ENCODE results near the gene ZFYVE28. TPM values are rescaled to one million over a fixed set of nuclear protein-coding genes. Genes with fewer than 3 reads are reported as not detected.
A peak's percentile ranks its signal among the peaks of the same experiment; 100 is the strongest.
"Not testable (repeated sequence)": the region's sequence is repeated elsewhere in the genome, so short reads cannot be mapped to it uniquely, and the experiment has no call there.

Gene ZFYVE28
- total and polyA plus RNA-seq, 2 of the 8 experiments (the other 6 are each of a cell fraction or from before 2014, with no cell fraction given): 1.7 to 4.9 TPM

DNA sequence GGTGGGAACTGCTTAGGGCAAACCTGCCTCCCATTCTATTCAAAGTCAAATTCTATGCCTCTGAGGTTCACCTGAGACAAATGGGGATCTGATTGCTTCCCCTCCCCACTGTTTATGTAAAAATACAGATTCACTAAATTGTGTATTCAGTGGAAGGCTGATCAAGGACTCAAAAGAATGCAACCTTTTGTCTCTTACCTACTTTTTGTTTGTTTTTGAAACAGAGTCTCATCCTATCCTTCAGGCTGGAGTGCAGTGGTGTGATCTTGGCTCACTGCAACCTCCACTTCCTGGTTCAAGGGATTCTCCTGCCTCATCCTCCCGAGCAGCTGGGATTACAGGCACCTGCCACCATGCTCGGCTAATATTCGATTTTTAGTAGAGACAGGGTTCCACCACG lies 197.1 kb downstream of the ZFYVE28 start:
- H2BK120ac ChIP-seq (replicated peaks; ENCODE audit: low read depth, low read length); H3K56ac ChIP-seq (replicated peaks; ENCODE audit: insufficient read length, low read depth, low read length); H3K9me3 ChIP-seq (ENCODE audit: insufficient read depth in 2 of 2, low read depth in 1 of 2, low read length in 1 of 2); H3K79me1 ChIP-seq (ENCODE audit: low read depth, low read length); H2BK15ac ChIP-seq (ENCODE audit: low read length); H3K36me3 ChIP-seq (ENCODE audit: control insufficient read depth in 2 of 4, insufficient read depth in 4 of 4, low read length in 3 of 4); H3K23me2 ChIP-seq (ENCODE audit: low read depth, low read length); H3K27me3 ChIP-seq (replicated peaks in 1 of 4; ENCODE audit: control insufficient read depth in 3 of 4, extremely low read depth in 1 of 4, insufficient read depth in 3 of 4, low read length in 3 of 4); H4K5ac ChIP-seq (ENCODE audit: insufficient read length, low read depth, low read length); H3K79me2 ChIP-seq (ENCODE audit: control insufficient read depth in 1 of 2, insufficient read depth in 2 of 2, low read length in 2 of 2); FAIRE-seq; H3K23ac ChIP-seq (ENCODE audit: insufficient read length); H2AFZ ChIP-seq (ENCODE audit: low read length); H3K4me3 ChIP-seq (ENCODE audit: extremely low read depth in 1 of 4, insufficient read depth in 2 of 4, low read depth in 3 of 4, low read length in 4 of 4); H3K14ac ChIP-seq (ENCODE audit: insufficient read length); H3K18ac ChIP-seq (ENCODE audit: extremely low read depth, low read length); H3K9ac ChIP-seq (replicated peaks in 1 of 4; ENCODE audit: extremely low read depth in 1 of 4, low read depth in 3 of 4, low read length in 3 of 4); DNase-seq (ENCODE audit: low read depth in 1 of 2, low spot score in 2 of 2); POLR2A ChIA-PET (ENCODE audit: partially characterized antibody); H3K27ac ChIP-seq (ENCODE audit: low read depth, low read length); H3K4ac ChIP-seq (replicated peaks; ENCODE audit: insufficient read length, low read depth, low read length); H2AK5ac ChIP-seq (ENCODE audit: low read depth, low read length); H4K20me1 ChIP-seq (replicated peaks in 1 of 2; ENCODE audit: control insufficient read depth in 1 of 2, insufficient read depth in 2 of 2, low read length in 2 of 2): not testable (repeated sequence)
- H3K4me2 ChIP-seq (ENCODE audit: insufficient read depth in 1 of 2, low read depth in 2 of 2, low read length in 2 of 2): peak overlapping the region; percentile 34
- H4K91ac ChIP-seq (replicated peaks; ENCODE audit: insufficient read length, low read length): peak overlapping the region; percentile 52
- 0 out of 2 replicates have a peak overlapping the region, but pooled peaks have one; percentile 83 for H2BK20ac ChIP-seq (ENCODE audit: low read length)
- CTCF ChIA-PET (ENCODE audit: partially characterized antibody): interaction anchor here (0.9 to 4.0 kb wide), 19 partner anchors 12 to 302 kb away, joined by 3 to 69 read pairs (median 8); partner anchors contain the start of genes HAUS3, MXD4 and POLN
- TF ChIP-seq SP1 (IDR thresholded peaks at IDR 0.05; ENCODE audit: low read depth, low read length): 0 out of 2 replicates have a peak, but pooled peaks have one; percentile 28
- 16% methylated on average over 4 of the region's 4 CpGs; no CpG with 5 or more reads in 1 of the 2 experiments for WGBS, 2 experiments (ENCODE audit: extremely low coverage in 1 of 2, insufficient coverage in 1 of 2, insufficient read length in 1 of 2, insufficient replicate concordance in 2 of 2, low coverage in 1 of 2, low lambda C conversion rate in 2 of 2, missing lambda C conversion rate in 1 of 2)
- peak overlapping the region; percentile 86; the same call in 1 of the 2 replicates for H2BK5ac ChIP-seq (ENCODE audit: low read depth, low read length)
- H3K4me1 ChIP-seq (replicated peaks in 1 of 4; ENCODE audit: control insufficient read depth in 3 of 4, insufficient read depth in 4 of 4, low read length in 3 of 4): peaks cover 6 to 29% (median 14%) of the 10 kb centered on the region in 4 experiments; a peak in 6 of 7 replicates
- peak overlapping the region; percentile 86; the same call in 1 of the 2 replicates for H2BK12ac ChIP-seq (ENCODE audit: low read depth, low read length)
- peak overlapping the region; percentile 58; the same call in 1 of the 2 replicates for H4K8ac ChIP-seq (ENCODE audit: extremely low read depth, insufficient read depth, low read length)

Data from H1 (cell line).